Hepatic stellate cell (primary cell): Measurements from ENCODE around the gene PTPRS.

Experiments
- DNase-seq: peaks from one replicate; pipeline ENCODE4 v3.0.0; 2011; ENCODE audit warnings: low spot score

The PTPRS gene

GRCh38 chr19:5355076-5355475, 14.5 kb upstream of the PTPRS start:
- DNase-seq = no peak

DNA sequence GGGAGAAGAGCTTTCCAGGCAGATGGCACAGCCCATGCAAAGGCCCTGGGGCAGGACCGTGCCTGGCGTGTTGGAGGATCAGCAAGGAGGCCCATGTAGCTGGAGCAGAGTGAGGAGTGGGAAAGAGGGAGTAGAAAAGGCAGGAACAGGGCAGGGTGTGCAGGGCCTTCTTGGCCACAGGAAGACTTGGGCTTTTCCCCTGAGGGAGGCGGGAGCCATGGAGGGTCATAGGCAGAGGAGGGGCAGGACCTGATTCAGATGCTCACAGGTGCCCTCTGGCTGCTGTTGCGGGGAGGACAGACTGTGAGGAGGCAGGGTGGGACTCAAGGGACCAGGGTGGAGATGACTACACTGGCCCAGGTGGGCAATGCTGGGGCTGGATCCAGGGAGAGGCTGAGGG, 13.8 kb upstream of the PTPRS start:
- no peak for DNase-seq

GRCh38 chr19:5352229-5352763, 11.7 kb upstream of the PTPRS start:
- no peak for DNase-seq

GRCh38 chr19:5351731-5352228, 11.2 kb upstream of the PTPRS start:
- no peak for DNase-seq

DNA sequence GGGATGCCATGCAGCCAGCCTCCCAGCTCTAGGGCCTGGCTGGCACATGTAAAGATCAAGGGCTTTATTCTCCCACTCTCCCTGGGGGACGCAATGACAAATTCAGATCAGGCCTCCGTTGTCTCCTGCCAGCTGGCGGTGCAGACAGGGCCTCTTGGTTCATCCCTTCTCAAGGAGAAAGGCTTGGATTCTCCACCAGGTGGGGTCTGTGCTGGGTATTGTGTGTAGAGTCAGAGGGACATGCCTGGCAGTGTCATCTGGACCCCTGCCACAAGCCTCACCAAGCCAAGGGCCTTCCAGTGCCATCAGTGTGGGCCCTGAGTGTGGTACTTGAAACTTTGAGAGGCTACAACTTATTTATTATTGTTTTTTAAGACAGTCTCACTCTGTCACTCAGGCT, 8.4 kb upstream of the PTPRS start:
- DNase-seq = no peak

DNA sequence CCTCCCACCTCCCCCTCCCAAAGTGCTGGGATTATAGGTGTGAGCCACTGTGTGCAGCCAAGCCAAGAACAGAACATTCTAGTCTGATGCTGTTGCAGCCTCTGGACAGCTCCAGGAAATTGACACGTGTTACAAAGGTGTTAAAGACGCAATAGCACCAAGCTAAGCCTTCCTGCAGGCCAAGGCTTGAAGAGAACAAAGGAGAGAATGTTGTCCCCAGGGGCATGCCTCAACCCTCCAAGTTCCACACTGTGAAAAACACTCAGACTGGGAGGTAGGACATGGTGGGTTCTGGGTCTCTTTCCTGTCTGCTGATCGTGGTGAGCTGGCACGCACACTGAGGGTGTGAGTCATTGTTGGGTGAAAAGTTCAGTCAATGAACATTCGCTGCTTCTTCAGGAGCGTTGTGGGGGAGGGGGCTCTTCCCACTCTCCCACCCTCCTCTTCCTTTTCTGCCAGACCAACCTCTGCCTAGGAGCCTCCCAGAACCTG, 5.3 kb upstream of the PTPRS start:
- peak; percentile 59 for DNase-seq

DNA sequence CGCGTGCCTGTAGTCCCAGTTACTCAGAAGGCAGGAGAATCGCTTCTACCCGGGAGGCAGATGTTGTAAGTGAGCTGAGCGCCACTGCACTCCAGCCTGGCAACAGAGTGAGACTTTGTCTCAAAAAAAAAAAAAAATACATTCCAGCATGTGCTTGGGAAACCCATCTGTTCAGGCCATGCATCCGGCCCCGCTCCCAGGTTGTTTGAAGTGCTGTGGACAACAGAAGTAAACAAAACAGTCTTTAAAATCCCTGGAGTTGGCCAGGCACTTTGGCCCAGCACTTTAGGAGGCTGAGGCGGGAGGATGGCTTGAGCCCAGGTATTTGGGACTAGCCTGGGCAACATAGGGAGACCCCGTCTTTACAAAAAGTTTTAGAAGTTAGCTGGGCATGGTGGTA, 3.2 kb upstream of the PTPRS start:
- no peak for DNase-seq

- no peak for DNase-seq
These were observed 2.1 kb upstream of the PTPRS start for GRCh38 chr19:5342573-5343201.

DNA sequence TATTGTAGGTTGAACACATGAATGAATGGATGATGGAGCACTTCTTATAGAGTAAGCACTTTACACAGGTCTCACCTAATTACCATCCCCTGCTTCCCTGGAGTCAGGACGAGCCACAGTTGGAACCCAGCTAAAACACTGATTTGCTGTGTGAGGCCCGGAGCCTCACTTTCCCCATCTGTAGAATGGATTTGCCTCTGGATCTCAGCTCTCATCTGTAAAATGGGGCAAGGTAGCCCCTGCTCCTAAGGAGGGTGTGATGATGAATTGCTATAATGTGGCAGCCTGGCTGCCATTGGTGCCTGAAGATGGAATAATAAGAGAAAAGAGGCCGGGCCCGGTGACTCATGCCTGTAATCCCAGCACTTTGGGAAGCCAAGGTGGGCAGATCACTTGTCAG, 1.4 kb upstream of the PTPRS start:
- DNase-seq = no peak

DNA sequence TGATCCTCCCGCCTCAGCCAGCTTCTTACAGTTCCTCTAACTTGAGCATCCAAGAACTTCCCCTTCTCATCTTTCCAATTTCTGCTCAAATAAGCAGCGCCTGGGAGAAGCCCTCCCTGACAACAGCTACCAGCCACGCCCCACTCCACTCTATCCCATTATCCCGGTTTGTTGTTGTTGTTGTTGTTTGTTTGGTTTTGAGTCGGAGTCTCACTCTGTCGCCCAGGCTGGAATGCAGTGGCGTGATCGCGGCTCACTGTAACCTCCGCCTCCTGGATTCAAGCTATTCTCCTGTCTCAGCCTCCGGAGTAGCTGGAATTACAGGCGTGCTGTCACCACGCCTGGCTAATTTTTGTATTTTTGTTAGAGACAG, 822 bp upstream of the PTPRS start:
- no peak for DNase-seq

- DNase-seq = peak; percentile 44
These were observed 519 bp downstream of the PTPRS start for GRCh38 chr19:5339950-5340636.

GRCh38 chr19:5339198-5339949, 1.2 kb downstream of the PTPRS start:
- no peak for DNase-seq

GRCh38 chr19:5338656-5339197, 1.9 kb downstream of the PTPRS start:
- no peak for DNase-seq

- DNase-seq = no peak
These were observed 2.6 kb downstream of the PTPRS start for GRCh38 chr19:5337708-5338655.

DNA sequence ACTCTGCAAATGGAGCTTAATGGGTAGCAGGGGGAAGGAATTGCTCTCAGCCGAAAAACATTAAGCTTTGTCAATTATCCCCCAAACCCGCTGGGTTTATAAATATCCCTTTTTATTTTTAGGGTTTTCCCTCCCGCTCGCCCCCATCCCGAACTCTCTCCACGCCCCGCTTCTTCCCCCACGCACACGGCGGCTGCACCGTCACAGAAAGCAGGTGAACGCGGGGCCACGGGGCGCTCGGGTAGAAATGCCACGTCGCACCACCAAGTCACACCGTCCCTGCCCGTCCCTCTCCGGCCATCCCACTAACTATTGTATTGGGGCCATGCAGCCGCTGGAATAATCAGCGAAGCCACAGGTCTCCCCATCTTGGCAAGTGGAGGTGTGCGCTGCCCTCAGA, 3.5 kb downstream of the PTPRS start:
- no peak for DNase-seq

DNA sequence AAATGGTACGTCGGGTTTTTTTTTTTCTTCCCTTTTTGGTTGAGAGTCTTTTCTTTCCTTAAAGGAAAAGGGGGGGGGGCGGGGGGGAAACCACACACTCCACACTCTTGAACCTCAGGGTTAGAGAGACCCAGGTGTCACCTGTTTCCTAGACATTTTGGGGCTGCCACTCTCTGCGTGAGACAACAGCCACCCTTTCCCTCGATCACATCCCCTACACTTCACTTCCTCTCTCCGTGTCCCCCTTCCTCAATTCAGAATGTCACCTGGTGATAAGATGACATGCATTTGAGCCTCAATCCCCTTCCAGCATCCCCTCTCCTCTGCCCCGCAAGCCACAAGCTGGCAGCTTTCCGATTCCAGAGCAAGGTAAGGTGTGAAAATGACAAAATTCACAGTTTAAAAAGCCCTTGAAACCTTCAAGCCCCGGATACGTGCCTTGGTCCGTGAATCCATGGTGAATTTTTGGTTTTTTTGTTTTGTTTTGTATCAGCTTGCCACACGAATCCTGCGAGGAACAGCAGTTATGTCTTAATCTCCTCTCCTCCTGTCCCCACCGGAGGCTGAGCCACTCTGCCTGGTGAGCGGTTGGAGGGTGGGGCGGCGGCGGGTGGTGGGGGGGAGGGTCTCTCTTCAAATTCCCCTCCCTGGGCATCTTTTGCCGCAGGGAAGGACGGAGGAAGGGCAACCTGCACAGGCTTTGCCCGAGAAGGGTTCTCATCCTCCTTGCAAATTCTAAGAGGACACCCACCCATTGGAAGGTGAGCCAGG, 4.2 kb downstream of the PTPRS start:
- DNase-seq = no peak

- no peak for DNase-seq
These were observed 5.0 kb downstream of the PTPRS start for GRCh38 chr19:5335593-5335992.

- no peak for DNase-seq
These were observed 5.7 kb downstream of the PTPRS start for GRCh38 chr19:5334824-5335500.

- DNase-seq = no peak
These were observed 6.3 kb downstream of the PTPRS start for GRCh38 chr19:5334366-5334739.
